GM23248 (cell line): ENCODE data around the gene DMBT1. TPM values are rescaled to one million over a fixed set of nuclear protein-coding genes. Genes with fewer than 3 reads are reported as not detected.

Source experiments
- DNase-seq: peaks from one replicate; pipeline ENCODE4 v3.0.0-alpha.2; 2015
- H2AFZ ChIP-seq: fragments of 200-600 bp; sonication (generic); 2 replicates; pipeline ENCODE4 v1.6.1; 2016; ENCODE audit warnings: antibody characterized with exemption
- H3F3A ChIP-seq: fragments of 200-600 bp; sonication (generic); 2 replicates; pipeline ENCODE4 v1.6.1; 2016; ENCODE audit warnings: mild to moderate bottlenecking, antibody characterized with exemption, mixed run types; ENCODE audit not compliant: insufficient read depth
- H3K27ac ChIP-seq: fragments of 200-600 bp; sonication (generic); 2 replicates; pipeline ENCODE4 v1.5.1; 2016; ENCODE audit warnings: mild to moderate bottlenecking
- H3K27me3 ChIP-seq: fragments of 200-600 bp; sonication (generic); replicated peaks from 2 replicates; pipeline ENCODE4 v1.6.1; 2016; ENCODE audit warnings: mild to moderate bottlenecking; ENCODE audit not compliant: insufficient read depth
- H3K36me3 ChIP-seq: fragments of 200-600 bp; sonication (generic); 2 replicates; pipeline ENCODE4 v1.6.1; 2016; ENCODE audit warnings: low read depth, mild to moderate bottlenecking
- H3K4me1 ChIP-seq: fragments of 200-600 bp; sonication (generic); 2 replicates; pipeline ENCODE4 v1.6.1; 2016; ENCODE audit warnings: mild to moderate bottlenecking; ENCODE audit not compliant: insufficient read depth
- H3K4me2 ChIP-seq: fragments of 200-600 bp; sonication (generic); one replicate; pipeline ENCODE4 v1.6.1; 2016; ENCODE audit warnings: mild to moderate bottlenecking; ENCODE audit not compliant: unreplicated experiment
- H3K4me3 ChIP-seq: fragments of 200-600 bp; sonication (generic); 2 replicates; pipeline ENCODE4 v1.5.1; 2016; ENCODE audit warnings: mild to moderate bottlenecking
- H3K79me2 ChIP-seq: fragments of 200-600 bp; sonication (generic); 2 replicates; pipeline ENCODE4 v1.6.1; 2016; ENCODE audit warnings: mild to moderate bottlenecking; ENCODE audit not compliant: insufficient read depth
- H3K9ac ChIP-seq: fragments of 200-600 bp; sonication (generic); 2 replicates; pipeline ENCODE4 v1.6.1; 2016; ENCODE audit warnings: mild to moderate bottlenecking
- H3K9me2 ChIP-seq: fragments of 200-600 bp; sonication (generic); 2 replicates; pipeline ENCODE4 v1.6.1; 2016; ENCODE audit warnings: mixed run types, mild to moderate bottlenecking, moderate library complexity; ENCODE audit not compliant: insufficient read depth
- H3K9me3 ChIP-seq: fragments of 200-600 bp; sonication (generic); one replicate; pipeline ENCODE4 v1.6.1; 2017; ENCODE audit warnings: low read depth
- H4K20me1 ChIP-seq: fragments of 200-600 bp; sonication (generic); 2 replicates; pipeline ENCODE4 v1.6.0; 2016; ENCODE audit not compliant: insufficient read depth
- EZH2 ChIP-seq: fragments of 200-600 bp; sonication (generic); IDR thresholded peaks from 2 replicates; pipeline ENCODE4 v1.6.1; 2018; ENCODE audit warnings: antibody characterized with exemption, mild to moderate bottlenecking; ENCODE audit not compliant: insufficient read depth, poor library complexity, severe bottlenecking
- EZH2phosphoT487 ChIP-seq: fragments of 200-600 bp; sonication (generic); IDR thresholded peaks from 2 replicates; pipeline ENCODE4 v1.6.1; 2018; ENCODE audit warnings: antibody characterized with exemption, moderate library complexity, mild to moderate bottlenecking, low read depth; ENCODE audit not compliant: insufficient read depth
- WGBS, 2 experiments: methylation state at CpG; one replicate each; pipeline ENCODE4 v1.1.6; 2015 to 2017; ENCODE audit warnings: low lambda C conversion rate in 2 of 2, low coverage in 1 of 2; ENCODE audit errors: missing lambda C conversion rate in 2 of 2; 5-methylcytosine and 5-hydroxymethylcytosine counted together
- in situ Hi-C: fragments of 300-500 bp; cut with MboI; formaldehyde crosslinking; loops from 2 replicates; pipeline ENCODE4 v1.15.0; 2020
- polyA plus RNA-seq: library from polyadenylated mRNA; unstranded; fragments of >200 nt; fragmentation: Nextera tagmentation; extraction: Ambion mirVana; gene quantifications from 2 replicates; pipeline ENCODE4 v1.2.1, GENCODE V29; 2016
- total RNA-seq: library from RNA; depleted of rRNA; stranded (reverse); fragments of >200 nt; shearing (Covaris generic); gene quantifications from 2 replicates; pipeline ENCODE4 v1.2.3, GENCODE V29; 2014

Gene DMBT1
- total and polyA plus RNA-seq, 2 experiments from 2014 or later: not detected

GRCh38 chr10:122648599-122649428 is 88.3 kb downstream of the DMBT1 start:
- H3K27ac ChIP-seq: no peak overlapping the region
- H3K27me3 ChIP-seq: peaks cover 15% of the 10 kb centered on the region
- no peaks in the 10 kb centered on the region for H3K79me2 ChIP-seq
- no peaks in the 10 kb centered on the region for H3K9me3 ChIP-seq
- 14% methylated on average over 10 of the region's 10 CpGs for WGBS, 2 experiments
- in situ Hi-C loops: no loop called here
- H3K9me2 ChIP-seq: no peaks in the 10 kb centered on the region
- H3F3A ChIP-seq: no peaks in the 10 kb centered on the region
- no peak overlapping the region for H3K4me2 ChIP-seq
- H3K4me1 ChIP-seq: no peaks in the 10 kb centered on the region
- H3K4me3 ChIP-seq: no peak overlapping the region
- peak; percentile 50 for DNase-seq
- H3K36me3 ChIP-seq: no peaks in the 10 kb centered on the region
- TF ChIP-seq EZH2phosphoT487 (no peak), EZH2 (no peak)
- H3K9ac ChIP-seq: no peak overlapping the region
- no peak overlapping the region for H2AFZ ChIP-seq
- H4K20me1 ChIP-seq: no peaks in the 10 kb centered on the region

GRCh38 chr10:122649903-122650302 is 89.3 kb downstream of the DMBT1 start:
- H3K27ac ChIP-seq: no peak overlapping the region
- no peaks in the 10 kb centered on the region for H3K79me2 ChIP-seq
- TF ChIP-seq EZH2 (no peak), EZH2phosphoT487 (no peak)
- no peak overlapping the region for H2AFZ ChIP-seq
- no peaks in the 10 kb centered on the region for H3K9me2 ChIP-seq
- H3K27me3 ChIP-seq: peaks cover 18% of the 10 kb centered on the region
- WGBS, 2 experiments: 20 to 27% methylated on average over 5 of the region's 5 CpGs
- H3K4me1 ChIP-seq: no peaks in the 10 kb centered on the region
- H3K9me3 ChIP-seq: no peaks in the 10 kb centered on the region
- H3F3A ChIP-seq: no peaks in the 10 kb centered on the region
- no peak overlapping the region for H3K4me3 ChIP-seq
- no peaks in the 10 kb centered on the region for H4K20me1 ChIP-seq
- no peak overlapping the region for H3K4me2 ChIP-seq
- no peaks in the 10 kb centered on the region for H3K36me3 ChIP-seq
- H3K9ac ChIP-seq: no peak overlapping the region
- DNase-seq: no peak
- in situ Hi-C loops: no loop called here

- no peaks in the 10 kb centered on the region for H3K36me3 ChIP-seq
- WGBS, 2 experiments: 39 to 40% methylated on average over 2 of the region's 2 CpGs
- no peaks in the 10 kb centered on the region for H3K9me2 ChIP-seq
- H4K20me1 ChIP-seq: no peaks in the 10 kb centered on the region
- H3K27ac ChIP-seq: no peak overlapping the region
- no peaks in the 10 kb centered on the region for H3F3A ChIP-seq
- peaks cover 20% of the 10 kb centered on the region for H3K27me3 ChIP-seq
- no peak overlapping the region for H3K4me2 ChIP-seq
- no peak overlapping the region for H3K4me3 ChIP-seq
- H3K4me1 ChIP-seq: no peaks in the 10 kb centered on the region
- H2AFZ ChIP-seq: no peak overlapping the region
- TF ChIP-seq EZH2phosphoT487: no peak
- no peak for TF ChIP-seq EZH2
- no peak overlapping the region for H3K9ac ChIP-seq
- H3K79me2 ChIP-seq: no peaks in the 10 kb centered on the region
- no peak for DNase-seq
- in situ Hi-C loops: no loop called here
- H3K9me3 ChIP-seq: no peaks in the 10 kb centered on the region
Measured at GRCh38 chr10:122650331-122650730, 89.8 kb downstream of the DMBT1 start.

GRCh38 chr10:122655524-122656307 is 95.2 kb downstream of the DMBT1 start:
- Histone ChIP-seq H3K9ac (no peak overlapping the region), H3K9me3 (no peaks in the 10 kb centered on the region), H3K27me3 (peaks cover 20% of the 10 kb centered on the region), H3K4me1 (no peaks in the 10 kb centered on the region), H3K36me3 (no peaks in the 10 kb centered on the region), H3K9me2 (no peaks in the 10 kb centered on the region), H4K20me1 (no peaks in the 10 kb centered on the region), H3K27ac (no peak overlapping the region), H3K4me3 (no peak overlapping the region), H3F3A (no peaks in the 10 kb centered on the region), H2AFZ (no peak overlapping the region), H3K79me2 (no peaks in the 10 kb centered on the region), H3K4me2 (no peak overlapping the region)
- in situ Hi-C loops: no loop called here
- no peak for DNase-seq
- TF ChIP-seq EZH2phosphoT487 (no peak), EZH2 (no peak)
- WGBS, 2 experiments: 34 to 35% methylated on average over 9 of the region's 9 CpGs
